ENCODE measurements around the gene ARF6. TPM values are rescaled to one million over a fixed set of nuclear protein-coding genes. Genes with fewer than 3 reads are reported as not detected.
"Not testable (repeated sequence)": the region's sequence is repeated elsewhere in the genome, so short reads cannot be mapped to it uniquely, and the experiment has no call there.

Gene ARF6
- total RNA-seq, 1 donor: 58.6 TPM

DNA sequence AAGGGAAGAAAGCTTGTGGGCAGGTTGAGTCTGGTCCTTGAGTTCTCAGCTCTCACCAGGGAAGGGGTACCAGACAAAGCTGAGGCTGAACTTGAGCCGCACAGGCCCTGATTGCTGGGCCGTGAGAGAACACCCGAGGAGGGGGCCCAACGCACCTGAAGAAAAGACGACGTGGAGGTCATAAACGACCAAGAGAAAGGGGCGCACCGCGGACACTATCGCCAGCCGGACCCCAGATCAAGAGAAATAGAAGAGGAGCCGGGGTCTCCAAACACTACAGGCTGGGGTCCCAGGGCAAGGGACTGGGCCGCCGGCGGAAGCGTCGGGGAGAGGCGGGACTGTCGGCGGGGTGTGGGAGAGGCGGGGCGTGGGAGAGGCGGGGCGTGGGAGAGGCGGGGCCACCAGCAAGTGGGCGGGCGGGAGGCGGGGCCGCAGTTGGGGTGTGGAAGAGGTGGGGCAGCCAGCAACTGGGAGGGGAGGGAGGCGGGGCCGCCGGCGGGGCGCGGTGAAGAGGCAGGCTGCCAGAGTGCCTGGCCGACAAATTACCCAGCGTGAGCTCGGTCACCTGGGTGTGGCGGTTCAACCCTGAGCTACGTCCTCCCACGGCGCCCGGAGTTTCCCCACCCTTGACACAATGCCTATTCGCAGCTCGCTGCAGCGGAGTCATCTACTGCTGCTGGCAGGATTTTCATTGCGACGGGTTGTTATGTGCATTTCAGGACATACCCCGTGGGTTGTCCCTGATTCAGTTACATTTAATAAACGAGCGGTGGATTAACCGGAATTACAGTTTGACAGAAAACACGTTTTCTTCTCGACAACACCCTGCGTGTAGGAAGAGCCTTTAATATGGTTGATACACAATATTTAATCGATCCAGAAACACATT, 24.8 kb upstream of the ARF6 start:
- Histone ChIP-seq H4K20me1 (ENCODE audit: insufficient read depth, low read length) (no peaks in the 10 kb centered on the region), H3K4me1 (ENCODE audit: insufficient read depth, low read length) (peaks cover 18% of the 10 kb centered on the region), H3K4me3 (ENCODE audit: insufficient read depth, low read length) (peak overlapping the region; percentile 87), H3K4me2 (ENCODE audit: insufficient read depth, low read length) (peak overlapping the region; percentile 86), H2AFZ (ENCODE audit: low read length) (peak overlapping the region; percentile 96), H3K9me3 (ENCODE audit: low read depth, low read length) (no peaks in the 10 kb centered on the region), H3K79me2 (ENCODE audit: insufficient read depth, low read length) (no peaks in the 10 kb centered on the region), H3K27me3 (ENCODE audit: insufficient read depth, low read length) (no peaks in the 10 kb centered on the region), H3K36me3 (ENCODE audit: insufficient read depth, low read length) (no peaks in the 10 kb centered on the region), H3K27ac (ENCODE audit: low read depth, low read length) (peak overlapping the region; percentile 79)
- DNase-seq (ENCODE audit: insufficient read length, low spot score, missing footprints): peak; percentile 88
- TF ChIP-seq, protein P1, sequence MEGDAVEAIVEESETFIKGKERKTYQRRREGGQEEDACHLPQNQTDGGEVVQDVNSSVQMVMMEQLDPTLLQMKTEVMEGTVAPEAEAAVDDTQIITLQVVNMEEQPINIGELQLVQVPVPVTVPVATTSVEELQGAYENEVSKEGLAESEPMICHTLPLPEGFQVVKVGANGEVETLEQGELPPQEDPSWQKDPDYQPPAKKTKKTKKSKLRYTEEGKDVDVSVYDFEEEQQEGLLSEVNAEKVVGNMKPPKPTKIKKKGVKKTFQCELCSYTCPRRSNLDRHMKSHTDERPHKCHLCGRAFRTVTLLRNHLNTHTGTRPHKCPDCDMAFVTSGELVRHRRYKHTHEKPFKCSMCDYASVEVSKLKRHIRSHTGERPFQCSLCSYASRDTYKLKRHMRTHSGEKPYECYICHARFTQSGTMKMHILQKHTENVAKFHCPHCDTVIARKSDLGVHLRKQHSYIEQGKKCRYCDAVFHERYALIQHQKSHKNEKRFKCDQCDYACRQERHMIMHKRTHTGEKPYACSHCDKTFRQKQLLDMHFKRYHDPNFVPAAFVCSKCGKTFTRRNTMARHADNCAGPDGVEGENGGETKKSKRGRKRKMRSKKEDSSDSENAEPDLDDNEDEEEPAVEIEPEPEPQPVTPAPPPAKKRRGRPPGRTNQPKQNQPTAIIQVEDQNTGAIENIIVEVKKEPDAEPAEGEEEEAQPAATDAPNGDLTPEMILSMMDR (IDR thresholded peaks at IDR 0.05; ENCODE audit: extremely low read depth, low read depth, low read length): no peak

DNA sequence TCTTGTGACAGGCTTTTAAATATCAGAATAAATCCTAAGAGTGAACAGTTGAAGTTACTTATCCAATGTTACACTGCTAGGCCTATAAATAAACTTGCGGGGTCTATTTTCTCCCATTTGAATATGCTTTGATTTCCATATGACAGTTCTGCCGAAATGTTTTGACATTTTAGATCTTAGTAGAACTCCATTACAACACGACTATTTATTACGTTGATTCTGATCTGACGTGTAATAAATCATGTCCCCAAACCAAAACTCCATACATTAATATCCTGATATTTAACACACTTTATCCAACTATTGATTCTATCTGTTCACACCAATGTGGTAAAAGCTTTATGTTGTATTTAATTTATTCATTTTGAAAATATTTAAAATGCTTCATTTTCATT, 24.2 kb upstream of the ARF6 start:
- peak overlapping the region; percentile 87 for H3K4me3 ChIP-seq (ENCODE audit: insufficient read depth, low read length)
- H3K36me3 ChIP-seq (ENCODE audit: insufficient read depth, low read length): no peaks in the 10 kb centered on the region
- peak overlapping the region; percentile 86 for H3K4me2 ChIP-seq (ENCODE audit: insufficient read depth, low read length)
- H3K79me2 ChIP-seq (ENCODE audit: insufficient read depth, low read length): no peaks in the 10 kb centered on the region
- peaks cover 14% of the 10 kb centered on the region for H3K4me1 ChIP-seq (ENCODE audit: insufficient read depth, low read length)
- TF ChIP-seq, protein P1 (IDR thresholded peaks at IDR 0.05; ENCODE audit: extremely low read depth, low read depth, low read length): no peak
- no peaks in the 10 kb centered on the region for H3K9me3 ChIP-seq (ENCODE audit: low read depth, low read length)
- no peaks in the 10 kb centered on the region for H3K27me3 ChIP-seq (ENCODE audit: insufficient read depth, low read length)
- H3K27ac ChIP-seq (ENCODE audit: low read depth, low read length): peak overlapping the region; percentile 65
- DNase-seq (ENCODE audit: insufficient read length, low spot score, missing footprints): no peak
- no peaks in the 10 kb centered on the region for H4K20me1 ChIP-seq (ENCODE audit: insufficient read depth, low read length)
- H2AFZ ChIP-seq (ENCODE audit: low read length): peak overlapping the region; percentile 87

GRCh38 chr14:49870908-49871307, 22.0 kb upstream of the ARF6 start:
- Histone ChIP-seq H3K9me3 (ENCODE audit: low read depth, low read length) (no peaks in the 10 kb centered on the region), H3K27me3 (ENCODE audit: insufficient read depth, low read length) (no peaks in the 10 kb centered on the region), H3K4me2 (ENCODE audit: insufficient read depth, low read length) (no peak overlapping the region), H4K20me1 (ENCODE audit: insufficient read depth, low read length) (no peaks in the 10 kb centered on the region), H3K36me3 (ENCODE audit: insufficient read depth, low read length) (no peaks in the 10 kb centered on the region), H2AFZ (ENCODE audit: low read length) (no peak overlapping the region), H3K27ac (ENCODE audit: low read depth, low read length) (no peak overlapping the region), H3K4me1 (ENCODE audit: insufficient read depth, low read length) (peaks cover 10% of the 10 kb centered on the region), H3K79me2 (ENCODE audit: insufficient read depth, low read length) (no peaks in the 10 kb centered on the region), H3K4me3 (ENCODE audit: insufficient read depth, low read length) (no peak overlapping the region)
- TF ChIP-seq, protein P1 (IDR thresholded peaks at IDR 0.05; ENCODE audit: extremely low read depth, low read depth, low read length): no peak
- DNase-seq (ENCODE audit: insufficient read length, low spot score, missing footprints): no peak

GRCh38 chr14:49873548-49873947, 19.3 kb upstream of the ARF6 start:
- H3K9me3 ChIP-seq (ENCODE audit: low read depth, low read length); H3K4me3 ChIP-seq (ENCODE audit: insufficient read depth, low read length); H3K4me1 ChIP-seq (ENCODE audit: insufficient read depth, low read length); H3K27ac ChIP-seq (ENCODE audit: low read depth, low read length); H3K27me3 ChIP-seq (ENCODE audit: insufficient read depth, low read length); DNase-seq (ENCODE audit: insufficient read length, low spot score, missing footprints); H3K79me2 ChIP-seq (ENCODE audit: insufficient read depth, low read length); H3K36me3 ChIP-seq (ENCODE audit: insufficient read depth, low read length); H4K20me1 ChIP-seq (ENCODE audit: insufficient read depth, low read length): not testable (repeated sequence)
- Histone ChIP-seq H2AFZ (ENCODE audit: low read length) (peak overlapping the region; percentile 23), H3K4me2 (ENCODE audit: insufficient read depth, low read length) (peak overlapping the region; percentile 34)

Measured in osteoblast (primary cell).